ENCODE results near the gene UBQLN4.
"Not testable (repeated sequence)": the region's sequence is repeated elsewhere in the genome, so short reads cannot be mapped to it uniquely, and the experiment has no call there.

The UBQLN4 gene

DNA sequence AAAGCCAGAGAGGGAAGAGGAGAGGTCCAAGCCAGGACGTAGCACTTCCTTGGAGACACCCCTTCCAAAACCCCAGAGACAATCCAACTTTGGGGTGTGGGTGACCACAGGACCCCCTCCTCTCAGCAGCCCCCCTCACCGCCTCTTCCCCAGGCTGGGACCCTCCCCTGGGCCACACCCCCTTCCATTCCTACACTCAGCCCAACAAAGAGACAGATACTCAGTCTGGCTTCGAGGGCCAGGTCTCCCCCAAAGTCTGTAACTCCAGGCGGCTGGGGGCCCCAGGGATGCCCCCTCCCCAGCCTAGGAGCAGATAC is 27.2 kb upstream of the UBQLN4 start:
- no peak for DNase-seq

DNA sequence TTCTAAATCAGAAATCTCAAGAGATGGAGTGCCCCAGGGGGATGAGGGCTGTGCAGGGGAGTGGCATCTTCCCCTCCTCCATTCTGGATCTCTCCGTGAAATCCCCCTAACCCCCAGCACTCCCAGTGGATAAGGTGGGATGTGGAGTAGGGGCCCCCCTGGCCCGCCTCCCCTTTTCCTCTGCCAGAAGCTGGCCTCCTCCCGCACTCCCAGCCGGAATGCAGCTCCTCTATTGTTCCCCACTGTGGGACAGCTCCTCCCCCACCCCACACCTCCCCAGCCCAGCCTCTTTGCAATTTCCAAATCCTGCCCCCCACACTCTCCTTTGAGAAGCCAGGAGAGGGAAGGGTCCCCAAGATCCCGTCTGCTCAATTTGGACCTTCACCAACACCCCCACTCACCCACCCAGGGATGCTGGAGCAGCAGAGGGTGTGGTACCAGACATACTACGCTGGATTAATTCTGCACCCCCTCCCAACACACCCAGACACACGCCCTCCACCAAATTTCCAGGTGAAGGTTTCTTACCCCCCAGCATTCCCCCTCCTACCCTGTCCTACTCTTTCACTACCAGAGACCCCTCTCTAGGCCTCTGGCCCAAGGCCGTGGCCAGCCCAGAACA is 26.8 kb upstream of the UBQLN4 start:
- no peak for DNase-seq

DNA sequence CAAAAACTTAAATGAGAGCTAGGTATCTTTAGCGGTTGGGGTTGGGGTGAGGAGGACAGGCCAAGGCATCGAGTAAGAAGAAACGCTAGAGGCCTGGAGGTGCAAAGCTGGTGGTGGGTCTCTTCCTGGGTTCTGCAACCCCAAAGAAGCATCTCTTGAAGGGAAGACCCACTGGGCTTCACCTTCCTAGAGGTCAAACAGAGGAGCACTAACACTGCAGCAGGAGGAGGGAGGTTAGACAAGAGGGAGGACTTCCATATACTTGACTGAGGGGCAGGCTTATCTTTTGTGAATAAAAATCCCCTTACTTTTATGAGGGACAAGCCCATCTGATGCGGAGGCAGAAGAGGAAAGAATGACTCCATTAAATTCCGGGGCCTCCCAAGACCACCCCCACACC is 26.2 kb upstream of the UBQLN4 start:
- no peak for DNase-seq

DNA sequence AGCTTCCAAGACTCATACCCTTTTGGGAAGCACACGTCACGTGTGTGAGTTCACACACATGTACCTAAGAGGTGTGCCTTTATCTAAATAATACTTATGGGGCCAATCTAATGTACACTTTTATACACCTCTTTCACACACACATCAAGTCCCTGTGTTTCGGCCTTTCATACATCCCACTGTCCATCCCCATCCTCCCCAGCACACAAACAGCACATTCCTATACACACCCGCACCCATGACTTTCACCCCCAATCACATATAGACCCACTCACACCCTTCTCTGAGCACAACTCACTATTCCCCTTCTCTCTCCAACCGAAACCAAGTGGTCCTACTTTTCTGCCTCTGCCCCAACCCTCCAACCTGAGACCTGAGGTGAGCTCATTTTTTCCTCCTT is 25.1 kb upstream of the UBQLN4 start:
- no peak for DNase-seq

DNA sequence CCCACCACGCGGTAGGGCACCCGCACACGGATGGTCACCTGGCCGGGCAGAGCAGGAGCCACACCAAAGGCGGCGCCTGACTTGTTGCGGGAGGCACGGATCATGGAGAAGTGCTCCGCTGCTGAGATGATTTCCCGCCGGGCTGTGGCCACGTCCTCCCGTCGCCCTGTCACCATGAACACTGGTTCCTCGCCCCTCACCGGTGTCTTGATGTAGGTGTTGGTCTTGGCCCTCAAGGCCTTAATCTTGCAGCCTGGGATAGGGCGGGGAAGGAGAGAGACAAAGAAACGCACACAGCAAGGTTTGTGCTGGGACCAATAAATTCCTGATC is 23.8 kb upstream of the UBQLN4 start:
- DNase-seq: no peak

DNA sequence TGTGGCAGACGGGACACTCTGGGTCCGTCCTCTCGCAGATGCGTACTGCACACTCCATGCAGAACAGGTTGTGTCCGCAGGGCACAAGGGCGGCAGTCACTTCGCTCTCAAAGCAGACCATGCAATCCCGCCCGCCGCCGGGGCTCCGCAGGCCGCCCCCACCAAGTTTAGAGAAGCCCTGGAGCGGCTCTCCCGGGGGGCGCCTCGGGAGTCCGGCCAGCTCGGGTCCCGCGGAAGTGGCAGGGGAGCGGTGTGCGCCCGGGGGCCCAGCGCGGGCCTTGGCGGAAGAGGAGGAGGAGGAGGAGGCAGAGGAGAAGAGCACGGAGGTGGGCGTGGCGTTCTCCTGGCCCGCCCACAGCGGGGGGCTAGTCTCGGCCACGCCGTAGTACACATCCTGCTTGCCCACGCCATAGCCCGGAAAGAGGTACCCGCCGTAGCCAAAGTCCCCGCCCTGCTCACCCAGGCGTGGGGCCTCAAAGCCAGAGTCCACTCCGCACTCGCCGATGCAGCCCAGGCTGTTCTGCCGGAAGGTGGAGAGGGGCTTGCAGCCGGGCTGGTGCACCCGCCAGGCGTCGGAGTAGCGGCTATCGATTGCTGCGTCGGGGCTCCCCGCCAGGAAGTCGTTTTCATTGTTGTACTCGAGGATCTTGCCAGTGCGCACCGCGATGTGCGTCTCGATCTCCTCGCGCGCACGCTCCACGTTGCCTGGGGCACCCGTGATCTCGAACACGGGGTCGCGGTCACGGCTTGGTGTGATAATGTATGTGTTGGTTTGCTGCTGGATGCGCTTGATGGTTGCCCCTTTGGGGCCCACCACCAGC is 23.2 kb upstream of the UBQLN4 start:
- no peak for DNase-seq

DNA sequence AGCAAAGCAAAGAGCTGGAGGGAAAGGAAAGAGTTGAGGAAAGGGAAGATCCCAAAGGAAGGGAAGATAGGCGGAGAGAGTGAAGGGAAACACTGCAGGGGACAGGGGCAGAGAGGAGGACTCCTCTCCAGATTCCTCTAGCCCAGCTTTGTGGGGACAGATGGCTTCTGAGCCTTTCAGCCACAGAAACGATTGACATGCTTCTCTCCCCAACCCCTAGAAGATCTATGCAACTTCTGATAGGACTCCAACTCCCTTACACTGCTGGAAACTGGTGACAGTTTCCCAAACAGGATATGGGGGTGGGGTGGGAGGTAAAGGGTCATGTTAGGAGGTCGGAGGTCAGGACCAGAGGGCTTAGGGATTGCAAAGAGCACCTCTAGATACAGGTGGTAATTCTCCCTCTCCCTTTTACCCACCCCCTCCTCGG is 22.2 kb upstream of the UBQLN4 start:
- DNase-seq: no peak

DNA sequence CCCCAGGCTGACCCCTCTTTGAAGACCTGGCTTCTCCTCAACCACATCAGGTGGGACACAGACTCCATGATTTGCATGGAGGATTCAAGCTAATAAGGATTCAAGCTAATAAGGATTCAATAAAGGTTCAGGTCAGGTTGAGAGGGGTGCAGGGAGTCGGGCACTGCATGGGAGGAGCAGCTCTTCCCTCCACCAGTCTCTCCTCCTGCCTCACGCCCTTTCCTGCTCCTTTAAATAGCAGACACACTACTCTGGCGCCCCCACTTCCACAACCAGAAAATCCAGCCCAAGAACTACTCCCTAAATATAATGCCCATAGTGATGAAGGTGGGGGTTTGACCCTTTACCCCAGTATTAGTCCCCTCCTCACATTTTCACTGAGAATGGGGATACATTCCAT is 21.6 kb upstream of the UBQLN4 start:
- DNase-seq: no peak

DNA sequence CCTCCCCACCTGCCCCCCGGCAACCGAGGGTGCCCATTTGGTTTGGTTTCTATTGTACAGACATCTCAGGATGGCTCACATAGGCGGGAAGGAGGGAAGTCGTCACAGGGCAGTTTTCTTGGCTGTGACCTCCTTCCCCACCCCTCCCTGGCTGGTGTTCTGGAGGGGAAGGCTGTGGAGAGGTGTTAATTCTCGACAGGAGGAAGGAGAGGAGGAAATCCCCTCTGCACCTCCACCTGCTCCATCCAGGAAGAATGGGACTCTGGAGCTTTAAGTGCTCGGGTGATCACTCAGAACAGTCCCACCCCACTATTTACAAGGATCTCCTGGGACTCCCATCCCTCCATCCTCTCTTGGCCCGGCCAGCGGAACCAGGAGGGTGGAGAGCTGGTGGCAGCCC is 21.1 kb upstream of the UBQLN4 start:
- no peak for DNase-seq

DNA sequence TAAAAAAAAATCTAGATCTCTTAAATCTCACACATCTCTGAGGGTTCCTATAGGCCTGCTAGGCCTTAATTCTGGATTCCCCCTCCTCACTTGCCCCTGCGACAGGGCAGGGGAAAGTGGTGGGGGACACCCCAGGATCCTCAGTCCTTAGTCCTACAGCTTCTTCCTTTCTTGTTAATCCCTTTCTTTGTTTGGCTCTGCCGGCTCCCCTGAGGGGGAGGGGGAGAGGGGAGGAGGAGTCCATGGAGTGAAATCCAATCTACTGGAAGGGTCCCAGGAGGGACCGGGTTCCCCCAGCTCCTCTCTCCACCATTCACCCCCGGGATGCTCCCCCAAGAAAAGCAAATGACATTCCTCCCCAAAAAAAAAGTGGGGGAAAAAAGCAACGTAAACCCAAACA is 20.1 kb upstream of the UBQLN4 start:
- no peak for DNase-seq

DNA sequence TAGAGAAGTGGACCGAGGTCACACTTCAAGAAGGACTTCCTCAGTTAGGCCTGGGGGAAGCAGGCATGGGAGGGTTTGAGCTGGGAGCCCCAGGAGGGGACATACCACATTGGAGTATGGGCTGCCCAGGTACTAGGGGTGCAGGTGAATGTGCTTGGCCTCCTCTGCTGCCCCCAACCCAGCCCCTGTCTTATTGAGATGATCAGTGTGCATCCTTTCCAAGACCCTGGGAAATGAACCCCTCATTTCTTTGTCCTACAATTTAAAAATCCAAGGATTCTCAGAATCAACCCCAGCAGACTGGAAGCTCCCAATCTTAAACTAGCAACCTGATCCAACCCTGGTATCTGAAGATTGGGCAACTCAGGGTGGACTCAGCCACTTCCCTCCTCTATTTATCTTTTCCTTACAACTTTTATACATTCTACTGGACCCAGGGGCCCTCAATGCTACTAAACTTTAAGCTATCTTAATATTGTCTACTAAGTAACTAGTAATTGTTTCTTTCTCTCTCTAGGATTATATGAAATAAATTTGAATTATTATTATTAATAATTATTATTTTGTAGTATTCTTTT is 19.6 kb upstream of the UBQLN4 start:
- no peak for DNase-seq

DNA sequence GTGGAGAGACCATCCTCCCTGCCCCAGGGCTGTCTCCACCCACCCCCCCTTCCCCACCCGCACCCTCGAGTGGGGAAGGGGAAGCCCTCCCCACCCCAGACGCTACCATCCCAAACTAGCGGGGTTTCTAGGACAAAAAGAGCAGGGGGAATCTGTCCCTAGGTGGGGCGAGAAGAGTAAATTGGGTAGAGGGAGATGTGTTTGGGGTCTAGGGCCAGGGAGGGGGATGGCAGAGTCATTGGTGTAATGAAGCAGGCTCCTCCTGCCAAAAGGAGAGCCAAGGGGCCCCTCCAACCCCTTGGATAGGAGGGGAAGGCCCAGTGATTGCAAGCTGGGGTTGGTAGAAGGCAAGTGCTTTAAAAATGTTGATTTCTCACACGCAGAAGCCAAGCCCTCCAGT is 18.7 kb upstream of the UBQLN4 start:
- no peak for DNase-seq

DNA sequence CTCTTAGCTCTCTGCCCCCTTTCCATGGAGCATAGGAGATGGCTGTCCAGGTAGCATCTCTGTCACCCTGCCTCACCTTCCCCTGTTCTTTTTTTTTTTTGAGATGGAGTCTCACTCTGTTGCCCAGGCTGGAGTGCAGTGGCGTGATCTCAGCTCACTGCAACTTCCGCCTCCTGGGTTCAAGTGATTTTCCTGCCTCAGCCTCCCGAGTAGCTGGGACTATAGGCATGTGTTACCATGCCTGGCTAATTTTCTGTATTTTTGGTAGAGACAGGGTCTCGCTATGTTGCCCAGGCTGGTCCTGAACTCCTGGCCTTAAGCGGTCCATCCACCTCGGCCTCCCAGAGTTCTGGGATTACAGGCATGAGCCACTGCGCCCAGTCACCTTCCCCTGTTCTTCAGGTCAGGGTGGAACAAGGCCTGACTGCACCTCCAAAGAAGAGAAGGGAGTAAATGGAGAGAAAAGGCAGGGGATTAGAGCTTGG is 17.8 kb upstream of the UBQLN4 start:
- DNase-seq: not testable (repeated sequence)

DNA sequence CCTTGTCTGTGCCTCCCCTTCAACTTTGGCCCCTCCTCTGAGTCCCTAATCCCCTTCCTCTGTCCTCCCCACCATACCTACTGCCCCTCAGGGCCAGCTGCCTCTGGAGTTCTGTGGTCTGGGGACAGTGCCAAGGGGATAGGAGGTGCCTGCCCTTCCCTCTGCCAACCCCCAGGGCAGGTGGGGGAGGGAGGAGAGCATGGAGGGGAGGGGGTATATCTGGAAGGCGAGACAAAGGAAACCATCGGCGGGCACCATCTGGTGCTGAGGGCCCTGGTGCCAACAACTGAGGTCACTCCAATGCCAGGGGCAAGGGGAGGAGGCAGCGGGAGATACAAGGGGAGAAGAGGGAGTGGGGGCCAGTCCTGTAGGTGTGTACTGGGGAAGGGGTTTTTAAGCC is 16.9 kb upstream of the UBQLN4 start:
- DNase-seq: no peak

DNA sequence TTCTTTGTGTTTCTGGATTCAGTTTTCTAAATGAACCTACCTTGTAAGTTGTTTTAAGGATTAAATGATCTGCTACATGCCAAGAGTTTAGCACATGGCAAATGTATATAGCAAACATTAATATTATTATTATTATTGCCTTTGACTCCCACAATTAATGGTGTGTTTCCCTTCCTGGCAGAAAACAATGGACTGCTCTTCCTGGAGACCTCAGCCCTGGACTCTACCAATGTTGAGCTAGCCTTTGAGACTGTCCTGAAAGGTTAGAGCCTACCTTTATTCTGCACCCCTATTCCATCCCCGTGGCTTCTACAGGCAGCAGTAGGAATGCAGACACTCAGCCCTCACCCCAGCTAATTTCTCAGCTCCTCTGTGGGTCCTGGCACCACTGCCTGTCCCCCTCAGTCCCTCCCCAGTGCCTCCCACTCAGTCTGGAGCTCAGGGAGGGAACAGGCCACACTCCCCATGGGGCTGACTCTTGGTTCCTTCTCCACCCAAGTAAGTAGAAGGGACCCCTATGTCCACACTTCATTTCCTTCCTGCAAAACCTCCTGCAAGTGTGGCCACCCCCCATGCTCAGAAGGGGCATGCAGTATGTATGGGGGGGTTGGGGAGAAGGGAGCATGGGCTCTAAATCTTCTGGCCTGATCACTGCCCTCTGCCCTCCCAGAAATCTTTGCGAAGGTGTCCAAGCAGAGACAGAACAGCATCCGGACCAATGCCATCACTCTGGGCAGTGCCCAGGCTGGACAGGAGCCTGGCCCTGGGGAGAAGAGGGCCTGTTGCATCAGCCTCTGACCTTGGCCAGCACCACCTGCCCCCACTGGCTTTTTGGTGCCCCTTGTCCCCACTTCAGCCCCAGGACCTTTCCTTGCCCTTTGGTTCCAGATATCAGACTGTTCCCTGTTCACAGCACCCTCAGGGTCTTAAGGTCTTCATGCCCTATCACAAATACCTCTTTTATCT is 16.2 kb upstream of the UBQLN4 start:
- DNase-seq: no peak

DNA sequence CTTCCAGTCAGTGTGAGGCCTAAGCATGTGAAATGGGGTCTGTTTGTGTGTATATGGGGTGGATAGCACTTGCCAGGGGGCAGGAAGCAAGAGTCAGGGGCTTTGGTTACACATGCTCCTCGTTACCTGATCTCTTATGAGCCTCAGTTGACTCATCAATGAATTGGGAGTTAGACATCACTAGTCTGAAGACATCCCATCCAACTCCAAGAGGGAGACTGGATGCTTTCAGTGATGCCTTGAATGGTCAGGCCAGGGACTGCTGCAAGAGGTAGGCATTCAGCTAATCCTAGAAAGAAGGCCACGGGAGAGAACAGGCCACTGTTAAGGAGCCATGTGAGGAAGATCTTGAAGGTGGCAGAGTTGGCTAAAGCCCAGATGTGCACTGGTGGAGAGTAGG is 13.7 kb upstream of the UBQLN4 start:
- no peak for DNase-seq

DNA sequence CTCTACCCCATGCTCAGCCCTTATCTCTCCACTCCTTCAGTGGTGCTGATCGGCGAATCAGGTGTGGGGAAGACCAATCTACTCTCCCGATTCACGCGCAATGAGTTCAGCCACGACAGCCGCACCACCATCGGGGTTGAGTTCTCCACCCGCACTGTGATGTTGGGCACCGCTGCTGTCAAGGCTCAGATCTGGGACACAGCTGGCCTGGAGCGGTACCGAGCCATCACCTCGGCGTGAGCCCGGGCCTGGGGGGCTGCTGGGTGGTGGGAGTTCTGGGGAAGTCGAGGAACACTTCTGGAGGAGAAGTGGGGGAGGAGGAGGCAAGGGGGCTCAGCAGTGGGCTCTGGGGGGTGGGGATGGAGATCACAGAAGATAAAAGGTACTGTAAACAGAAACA is 12.3 kb upstream of the UBQLN4 start:
- DNase-seq: no peak

DNA sequence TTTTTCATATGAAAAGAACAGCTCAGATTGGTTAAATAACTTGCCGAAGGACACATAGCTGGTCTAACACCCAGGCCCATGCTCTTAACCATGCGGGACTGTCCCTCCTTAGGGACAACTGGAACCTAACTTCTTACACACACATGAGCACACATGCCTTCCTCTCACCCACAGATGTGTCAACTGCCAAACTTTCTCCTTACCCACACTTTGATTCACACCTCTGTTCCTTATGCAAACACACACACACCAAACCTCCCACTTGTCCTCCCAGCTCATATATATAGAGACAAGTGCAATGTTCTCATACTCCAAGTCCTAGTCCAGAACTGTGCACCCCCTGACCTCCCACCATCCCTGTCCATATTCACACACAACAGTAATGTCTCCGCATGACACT is 11.6 kb upstream of the UBQLN4 start:
- no peak for DNase-seq

DNA sequence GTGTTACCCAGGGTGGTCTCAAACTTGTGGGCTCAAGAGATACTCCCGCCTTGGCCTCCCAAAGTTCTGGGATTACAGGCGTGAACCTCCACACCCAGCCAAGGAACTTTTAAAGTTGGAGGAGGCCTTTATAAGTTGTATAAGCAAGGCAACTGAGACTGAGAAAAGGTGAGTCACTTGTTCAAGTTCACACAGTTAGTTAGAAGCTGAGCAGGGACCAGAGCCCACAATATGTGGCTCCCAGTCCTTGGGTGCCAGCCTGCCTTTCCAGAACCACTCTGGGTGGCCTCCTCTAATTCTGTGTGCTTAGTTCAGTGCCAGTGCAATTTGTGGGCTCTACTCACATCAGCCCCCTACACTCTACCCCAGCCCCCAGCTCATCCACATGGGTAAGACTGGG is 11.0 kb upstream of the UBQLN4 start:
- no peak for DNase-seq

DNA sequence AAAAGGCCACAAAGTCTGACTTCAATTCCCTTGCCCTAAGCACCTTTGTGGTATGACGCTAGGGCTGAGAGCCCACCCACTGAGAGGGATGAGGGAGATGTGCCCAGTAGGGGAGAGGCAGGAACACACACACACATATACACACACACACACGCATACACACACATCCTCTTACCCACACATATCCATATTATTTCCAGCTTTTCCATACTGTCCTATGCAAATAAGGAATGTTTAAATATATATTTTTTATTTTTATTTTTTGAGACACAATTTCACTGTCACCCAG is 10.3 kb upstream of the UBQLN4 start:
- no peak for DNase-seq

DNA sequence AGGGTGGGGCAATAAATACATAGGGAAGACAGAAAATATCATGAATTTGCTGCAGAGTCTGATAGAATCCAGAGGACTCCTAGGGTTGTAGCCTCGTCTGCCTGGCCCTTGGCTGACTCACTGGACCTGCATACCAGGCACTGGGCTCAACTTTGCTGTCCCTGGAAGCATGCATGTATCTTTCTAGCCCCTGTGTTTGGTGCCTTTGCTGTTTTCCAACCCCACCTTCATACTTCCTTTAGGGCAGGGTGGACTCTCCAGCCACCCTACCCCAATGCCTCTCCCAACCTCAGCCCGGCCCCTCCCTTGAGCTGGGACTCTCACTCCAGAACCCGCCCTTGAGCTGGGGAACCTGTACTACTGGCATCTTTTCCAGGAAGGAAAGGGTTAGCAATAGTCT is 8.6 kb upstream of the UBQLN4 start:
- no peak for DNase-seq

DNA sequence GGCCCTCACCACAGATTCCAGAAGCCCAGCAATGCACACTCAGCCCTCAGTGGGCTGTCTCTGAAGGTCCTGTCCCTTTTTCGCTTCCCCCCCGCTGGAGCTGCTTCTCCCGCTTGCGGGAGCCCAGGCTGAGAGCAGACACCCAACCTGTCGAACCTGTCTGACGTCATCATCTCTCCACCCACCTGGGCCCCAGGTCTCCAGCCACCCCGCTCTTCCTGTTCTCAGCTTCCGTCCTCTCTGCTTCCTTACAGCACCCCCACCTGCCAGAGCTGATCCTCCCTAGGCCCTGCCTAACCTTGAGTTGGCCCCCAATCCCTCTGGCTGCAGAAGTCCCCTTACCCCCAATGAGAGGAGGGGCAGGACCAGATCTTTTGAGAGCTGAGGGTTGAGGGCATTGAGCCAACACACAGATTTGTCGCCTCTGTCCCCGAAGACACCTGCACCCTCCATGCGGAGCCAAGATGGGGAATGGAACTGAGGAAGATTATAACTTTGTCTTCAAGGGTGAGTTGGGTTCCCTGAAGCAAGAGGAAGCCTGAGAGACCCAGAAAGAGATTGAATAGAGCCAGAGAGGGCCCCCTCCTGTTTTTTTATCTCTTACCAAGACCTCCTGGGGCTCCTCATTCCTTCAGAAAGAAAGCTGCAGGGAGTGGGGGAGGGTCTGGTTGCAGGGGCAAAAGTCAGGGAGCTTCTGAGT is 7.5 kb upstream of the UBQLN4 start, which contains the start of gene RAB25:
RAB25 (plus strand) TSS at position 224 of the 700 bp plus-strand sequence; CDS start at position 465, 241 bp downstream.
- no peak for DNase-seq

DNA sequence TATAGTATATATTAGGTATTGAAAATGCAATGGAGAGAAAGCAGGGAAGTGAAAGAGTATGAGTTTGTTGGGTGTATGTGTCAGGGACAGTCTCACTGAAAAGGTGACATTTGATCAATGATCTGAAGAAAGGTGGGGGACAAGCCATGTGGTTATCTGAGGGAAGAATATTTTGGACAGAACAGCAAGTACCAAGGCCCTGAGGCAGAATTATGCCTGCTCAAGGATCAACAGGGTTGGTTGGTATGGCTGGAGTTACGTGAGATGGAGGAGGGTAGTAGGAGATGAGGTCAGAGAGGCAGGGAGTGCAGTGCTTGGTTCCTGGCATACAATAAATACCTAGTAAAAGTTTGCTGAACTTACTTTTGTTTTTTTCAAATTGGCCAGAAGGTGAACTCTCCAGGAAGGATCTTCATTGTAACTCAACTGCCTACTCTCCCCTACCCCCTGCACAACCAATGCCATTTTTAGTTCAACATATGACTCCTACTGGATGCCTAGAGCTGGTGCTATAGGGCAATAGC is 2.8 kb upstream of the UBQLN4 start:
- no peak for DNase-seq

Data from activated CD4-positive, CD25-positive, alpha-beta regulatory T cell (primary cell).